ENCODE data around the gene SMC1B.

DNA sequence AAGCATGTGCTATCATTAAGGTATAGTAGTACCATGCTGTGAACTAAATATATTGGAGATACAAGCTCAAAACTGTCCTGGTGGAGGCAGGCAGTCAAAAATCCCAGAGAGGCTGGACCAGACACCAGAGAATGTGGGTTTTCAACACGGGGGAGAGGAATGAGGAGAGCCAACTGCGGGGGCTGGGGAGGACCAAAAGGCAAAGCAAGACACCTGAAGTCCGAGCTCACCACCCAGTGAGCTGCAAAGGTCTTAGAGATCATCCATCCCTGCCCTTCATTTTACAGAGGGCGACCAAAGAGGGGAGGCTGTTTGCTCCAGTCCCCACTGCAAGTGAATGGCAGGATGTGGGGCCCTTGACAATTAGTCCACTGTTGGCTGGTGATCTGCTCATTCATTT, 10.1 kb upstream of the SMC1B start:
- TF ChIP-seq, protein P1, sequence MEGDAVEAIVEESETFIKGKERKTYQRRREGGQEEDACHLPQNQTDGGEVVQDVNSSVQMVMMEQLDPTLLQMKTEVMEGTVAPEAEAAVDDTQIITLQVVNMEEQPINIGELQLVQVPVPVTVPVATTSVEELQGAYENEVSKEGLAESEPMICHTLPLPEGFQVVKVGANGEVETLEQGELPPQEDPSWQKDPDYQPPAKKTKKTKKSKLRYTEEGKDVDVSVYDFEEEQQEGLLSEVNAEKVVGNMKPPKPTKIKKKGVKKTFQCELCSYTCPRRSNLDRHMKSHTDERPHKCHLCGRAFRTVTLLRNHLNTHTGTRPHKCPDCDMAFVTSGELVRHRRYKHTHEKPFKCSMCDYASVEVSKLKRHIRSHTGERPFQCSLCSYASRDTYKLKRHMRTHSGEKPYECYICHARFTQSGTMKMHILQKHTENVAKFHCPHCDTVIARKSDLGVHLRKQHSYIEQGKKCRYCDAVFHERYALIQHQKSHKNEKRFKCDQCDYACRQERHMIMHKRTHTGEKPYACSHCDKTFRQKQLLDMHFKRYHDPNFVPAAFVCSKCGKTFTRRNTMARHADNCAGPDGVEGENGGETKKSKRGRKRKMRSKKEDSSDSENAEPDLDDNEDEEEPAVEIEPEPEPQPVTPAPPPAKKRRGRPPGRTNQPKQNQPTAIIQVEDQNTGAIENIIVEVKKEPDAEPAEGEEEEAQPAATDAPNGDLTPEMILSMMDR (IDR thresholded peaks at IDR 0.05) = no peak
- TF ChIP-seq POLR2A (IDR thresholded peaks at IDR 0.05) = no peak

All from thyroid gland (tissue), 4 donors.